Stimulated activated naive CD4-positive, alpha-beta T cell (primary cell): ENCODE measurements around the gene RORC.
A peak's percentile ranks its signal among the peaks of the same experiment; 100 is the strongest.

Experiments
- DNase-seq, 6 experiments: peaks; one replicate each; lab custom pipeline; 2025; lab: John Stamatoyannopoulos, UW

Gene RORC

GRCh38 chr1:151825751-151826660, 5.6 kb downstream of the RORC start:
- DNase-seq = no peak

- no peak for DNase-seq
Observed at GRCh38 chr1:151825204-151825603, 6.4 kb downstream of the RORC start.

GRCh38 chr1:151823175-151823574, 8.4 kb downstream of the RORC start:
- DNase-seq = no peak

GRCh38 chr1:151822404-151822803, 9.2 kb downstream of the RORC start:
- DNase-seq = no peak

- DNase-seq = no peak
Observed at GRCh38 chr1:151820940-151821339, 10.7 kb downstream of the RORC start.

GRCh38 chr1:151819976-151820623, 11.5 kb downstream of the RORC start:
- DNase-seq = no peak

GRCh38 chr1:151819227-151819835, 12.3 kb downstream of the RORC start:
- no peak for DNase-seq

- DNase-seq = no peak
Observed at GRCh38 chr1:151817353-151817730, 14.3 kb downstream of the RORC start.

GRCh38 chr1:151816548-151817352, 14.9 kb downstream of the RORC start:
- DNase-seq = no peak

GRCh38 chr1:151815716-151816327, 15.8 kb downstream of the RORC start:
- peak in 4 of 6 experiments; percentile 5 to 15 (median 14) for DNase-seq

GRCh38 chr1:151814971-151815545, 16.5 kb downstream of the RORC start:
- DNase-seq = no peak

- no peak for DNase-seq
Observed at GRCh38 chr1:151814426-151814825, 17.2 kb downstream of the RORC start.

GRCh38 chr1:151813271-151813977, 18.2 kb downstream of the RORC start:
- no peak for DNase-seq

- no peak for DNase-seq
Observed at GRCh38 chr1:151811181-151811580, 20.4 kb downstream of the RORC start.

GRCh38 chr1:151809985-151810556, 21.5 kb downstream of the RORC start:
- no peak for DNase-seq

GRCh38 chr1:151809290-151809984, 22.2 kb downstream of the RORC start:
- no peak for DNase-seq

- DNase-seq = no peak
Observed at GRCh38 chr1:151807766-151808165, 23.8 kb downstream of the RORC start.

GRCh38 chr1:151807131-151807530, 24.5 kb downstream of the RORC start:
- no peak for DNase-seq

- no peak for DNase-seq
Observed at GRCh38 chr1:151806170-151806569, 25.4 kb downstream of the RORC start.
